Mammary epithelial cell (primary cell): ENCODE data around the gene EXOC4.

Experiments
- EZH2 ChIP-seq: IDR thresholded peaks from 2 replicates; pipeline ENCODE4 v1.6.1; 2012; ENCODE audit warnings: low read length, inconsistent platforms, borderline replicate concordance
- TF ChIP-seq, protein P1 (sequence below), 2 donors: IDR thresholded peaks in 1 of 2; conservative IDR thresholded peaks in 1 of 2; 2 replicates each; pipeline ENCODE4 v1.5.1; 2011 to 2012; ENCODE audit warnings: inconsistent platforms in 2 of 2, low read length in 2 of 2, mild to moderate bottlenecking in 2 of 2, control low read depth in 1 of 2, low read depth in 1 of 2; ENCODE audit not compliant: insufficient read depth in 1 of 2; ENCODE audit errors: extremely low read depth in 1 of 2

- TF ChIP-seq, protein P1, sequence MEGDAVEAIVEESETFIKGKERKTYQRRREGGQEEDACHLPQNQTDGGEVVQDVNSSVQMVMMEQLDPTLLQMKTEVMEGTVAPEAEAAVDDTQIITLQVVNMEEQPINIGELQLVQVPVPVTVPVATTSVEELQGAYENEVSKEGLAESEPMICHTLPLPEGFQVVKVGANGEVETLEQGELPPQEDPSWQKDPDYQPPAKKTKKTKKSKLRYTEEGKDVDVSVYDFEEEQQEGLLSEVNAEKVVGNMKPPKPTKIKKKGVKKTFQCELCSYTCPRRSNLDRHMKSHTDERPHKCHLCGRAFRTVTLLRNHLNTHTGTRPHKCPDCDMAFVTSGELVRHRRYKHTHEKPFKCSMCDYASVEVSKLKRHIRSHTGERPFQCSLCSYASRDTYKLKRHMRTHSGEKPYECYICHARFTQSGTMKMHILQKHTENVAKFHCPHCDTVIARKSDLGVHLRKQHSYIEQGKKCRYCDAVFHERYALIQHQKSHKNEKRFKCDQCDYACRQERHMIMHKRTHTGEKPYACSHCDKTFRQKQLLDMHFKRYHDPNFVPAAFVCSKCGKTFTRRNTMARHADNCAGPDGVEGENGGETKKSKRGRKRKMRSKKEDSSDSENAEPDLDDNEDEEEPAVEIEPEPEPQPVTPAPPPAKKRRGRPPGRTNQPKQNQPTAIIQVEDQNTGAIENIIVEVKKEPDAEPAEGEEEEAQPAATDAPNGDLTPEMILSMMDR (conservative IDR thresholded peaks at IDR 0.05 in 1 of 2, IDR thresholded peaks at IDR 0.05 in 1 of 2; ENCODE audit: extremely low read depth in 1 of 2, insufficient read depth in 1 of 2, low read depth in 1 of 2, low read length in 2 of 2), result no peak
- no peak for TF ChIP-seq EZH2
Measured at GRCh38 chr7:134019251-134019650, 766.4 kb downstream of the EXOC4 start.
